ENCODE results near the gene WNT3A. TPM values are rescaled to one million over a fixed set of nuclear protein-coding genes. Genes with fewer than 3 reads are reported as not detected.

Gene WNT3A
- total RNA-seq, 3 donors from 2014 or later = 0.29 TPM; not detected in 2

DNA sequence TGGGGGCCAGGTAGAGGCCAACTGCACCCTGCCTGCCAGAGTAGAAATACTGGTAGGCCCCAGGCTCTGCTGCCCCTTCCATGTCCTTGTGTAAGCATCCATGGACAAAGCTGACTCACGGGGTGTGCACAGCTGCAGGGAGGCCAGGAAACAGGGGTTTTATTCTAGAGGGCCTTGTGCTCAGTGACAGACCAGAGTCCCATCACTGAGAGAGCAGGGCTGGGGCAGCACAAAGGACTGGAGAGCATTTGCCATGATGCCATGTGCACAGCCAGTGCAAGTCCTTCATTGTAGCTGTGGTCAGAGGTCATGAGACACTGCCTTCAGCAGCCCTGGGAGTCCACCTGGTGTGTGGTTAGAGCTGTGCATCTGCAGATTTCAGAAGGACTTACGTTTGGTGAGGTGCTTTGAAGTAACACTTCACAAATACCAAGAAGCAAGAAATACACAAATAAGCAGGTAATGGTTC lies 83.8 kb downstream of the WNT3A start:
- no peaks in the 10 kb centered on the region for H3K36me3 ChIP-seq
- no peaks in the 10 kb centered on the region for H3K27me3 ChIP-seq
- H3K4me1 ChIP-seq = peaks cover 37 to 61% of the 10 kb centered on the region in 2 donors
- no peak for DNase-seq (ENCODE audit: low spot score in 2 of 2)
- intact Hi-C loops (cut with DNase I; ENCODE audit: low total_unique reads) = no loop called here
- H3K4me3 ChIP-seq = peak overlapping the region in 1 of 3 donors; percentile 41
- H3K9me3 ChIP-seq = peaks cover 5 to 9% of the 10 kb centered on the region in 2 donors
- H3K27ac ChIP-seq = no peak overlapping the region
- TF ChIP-seq, protein P1, sequence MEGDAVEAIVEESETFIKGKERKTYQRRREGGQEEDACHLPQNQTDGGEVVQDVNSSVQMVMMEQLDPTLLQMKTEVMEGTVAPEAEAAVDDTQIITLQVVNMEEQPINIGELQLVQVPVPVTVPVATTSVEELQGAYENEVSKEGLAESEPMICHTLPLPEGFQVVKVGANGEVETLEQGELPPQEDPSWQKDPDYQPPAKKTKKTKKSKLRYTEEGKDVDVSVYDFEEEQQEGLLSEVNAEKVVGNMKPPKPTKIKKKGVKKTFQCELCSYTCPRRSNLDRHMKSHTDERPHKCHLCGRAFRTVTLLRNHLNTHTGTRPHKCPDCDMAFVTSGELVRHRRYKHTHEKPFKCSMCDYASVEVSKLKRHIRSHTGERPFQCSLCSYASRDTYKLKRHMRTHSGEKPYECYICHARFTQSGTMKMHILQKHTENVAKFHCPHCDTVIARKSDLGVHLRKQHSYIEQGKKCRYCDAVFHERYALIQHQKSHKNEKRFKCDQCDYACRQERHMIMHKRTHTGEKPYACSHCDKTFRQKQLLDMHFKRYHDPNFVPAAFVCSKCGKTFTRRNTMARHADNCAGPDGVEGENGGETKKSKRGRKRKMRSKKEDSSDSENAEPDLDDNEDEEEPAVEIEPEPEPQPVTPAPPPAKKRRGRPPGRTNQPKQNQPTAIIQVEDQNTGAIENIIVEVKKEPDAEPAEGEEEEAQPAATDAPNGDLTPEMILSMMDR (IDR thresholded peaks at IDR 0.05) = no peak
- TF ChIP-seq POLR2A (IDR thresholded peaks at IDR 0.05) (no peak), POLR2AphosphoS5 (IDR thresholded peaks at IDR 0.05) (no peak)

DNA sequence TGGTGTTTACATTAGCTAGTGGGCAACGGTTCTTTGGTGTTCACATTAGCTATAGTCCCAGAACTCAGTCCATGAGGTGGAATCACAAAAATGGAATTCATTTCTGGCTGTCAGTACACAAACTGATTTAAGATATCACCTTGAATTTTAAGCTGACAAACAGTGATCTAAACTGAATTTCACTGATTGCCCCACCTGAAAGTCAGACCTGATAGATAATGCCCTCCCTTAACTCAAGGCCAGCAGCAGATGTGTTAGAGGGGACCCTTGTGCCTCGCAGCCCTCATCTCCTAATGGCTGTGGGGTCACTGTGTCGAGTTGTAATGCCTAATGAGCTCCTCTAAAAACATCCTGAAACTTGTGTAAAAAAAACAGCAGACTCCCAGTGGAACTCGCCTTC lies 84.3 kb downstream of the WNT3A start:
- H3K9me3 ChIP-seq = peaks cover 5 to 9% of the 10 kb centered on the region in 2 donors
- intact Hi-C loops (cut with DNase I; ENCODE audit: low total_unique reads) = no loop called here
- H3K27me3 ChIP-seq = no peaks in the 10 kb centered on the region
- no peaks in the 10 kb centered on the region for H3K36me3 ChIP-seq
- no peak overlapping the region for H3K27ac ChIP-seq
- H3K4me3 ChIP-seq = peak overlapping the region in 1 of 3 donors; percentile 41
- no peak for DNase-seq (ENCODE audit: low spot score in 2 of 2)
- TF ChIP-seq, protein P1 (IDR thresholded peaks at IDR 0.05) = no peak
- no peak for TF ChIP-seq POLR2A (IDR thresholded peaks at IDR 0.05)
- no peak for TF ChIP-seq POLR2AphosphoS5 (IDR thresholded peaks at IDR 0.05)
- H3K4me1 ChIP-seq = peaks cover 37 to 58% of the 10 kb centered on the region in 2 donors

DNA sequence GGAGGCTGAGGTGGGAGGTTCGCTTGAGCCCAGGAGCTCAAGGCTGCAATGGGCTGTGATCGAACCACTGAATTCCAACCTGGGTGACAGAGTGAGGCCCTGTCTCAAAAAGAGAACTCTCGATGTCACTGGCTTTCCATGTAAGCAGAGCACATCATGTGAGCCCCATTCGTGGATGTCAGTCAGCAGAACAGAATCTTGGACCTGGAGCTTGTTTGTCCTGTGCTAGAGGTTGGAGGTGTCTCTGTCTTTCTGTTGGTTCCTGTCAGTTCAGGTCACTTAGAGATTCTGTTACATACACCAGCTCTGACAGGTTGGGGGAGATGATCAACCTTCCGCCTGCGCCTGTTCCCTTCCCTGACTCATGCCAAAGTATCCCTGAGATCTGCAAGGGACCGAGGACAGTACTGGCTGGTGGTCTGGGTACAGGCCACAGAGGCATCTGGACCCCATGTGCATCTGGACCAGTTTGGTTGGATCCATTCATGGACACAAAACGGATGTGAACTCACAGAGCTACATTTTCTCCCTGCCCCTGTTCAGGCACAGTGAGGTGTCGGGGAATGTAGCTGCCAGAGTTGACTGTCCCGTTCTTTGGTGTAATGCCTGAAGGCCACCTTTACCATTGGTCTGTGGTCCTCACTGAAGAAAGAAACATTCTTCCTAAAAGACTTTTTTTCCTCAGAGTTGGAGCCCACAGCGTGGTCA lies 85.7 kb downstream of the WNT3A start:
- no peak for DNase-seq (ENCODE audit: low spot score in 2 of 2)
- Histone ChIP-seq H3K4me1 (peaks cover 32 to 49% of the 10 kb centered on the region in 2 donors), H3K4me3 (no peak overlapping the region), H3K36me3 (no peaks in the 10 kb centered on the region), H3K9me3 (peaks cover 5 to 9% of the 10 kb centered on the region in 2 donors), H3K27me3 (no peaks in the 10 kb centered on the region), H3K27ac (no peak overlapping the region)
- TF ChIP-seq POLR2AphosphoS5 (IDR thresholded peaks at IDR 0.05) (no peak), POLR2A (IDR thresholded peaks at IDR 0.05) (no peak)
- TF ChIP-seq, protein P1 (IDR thresholded peaks at IDR 0.05) = no peak
- intact Hi-C loops (cut with DNase I; ENCODE audit: low total_unique reads) = no loop called here

DNA sequence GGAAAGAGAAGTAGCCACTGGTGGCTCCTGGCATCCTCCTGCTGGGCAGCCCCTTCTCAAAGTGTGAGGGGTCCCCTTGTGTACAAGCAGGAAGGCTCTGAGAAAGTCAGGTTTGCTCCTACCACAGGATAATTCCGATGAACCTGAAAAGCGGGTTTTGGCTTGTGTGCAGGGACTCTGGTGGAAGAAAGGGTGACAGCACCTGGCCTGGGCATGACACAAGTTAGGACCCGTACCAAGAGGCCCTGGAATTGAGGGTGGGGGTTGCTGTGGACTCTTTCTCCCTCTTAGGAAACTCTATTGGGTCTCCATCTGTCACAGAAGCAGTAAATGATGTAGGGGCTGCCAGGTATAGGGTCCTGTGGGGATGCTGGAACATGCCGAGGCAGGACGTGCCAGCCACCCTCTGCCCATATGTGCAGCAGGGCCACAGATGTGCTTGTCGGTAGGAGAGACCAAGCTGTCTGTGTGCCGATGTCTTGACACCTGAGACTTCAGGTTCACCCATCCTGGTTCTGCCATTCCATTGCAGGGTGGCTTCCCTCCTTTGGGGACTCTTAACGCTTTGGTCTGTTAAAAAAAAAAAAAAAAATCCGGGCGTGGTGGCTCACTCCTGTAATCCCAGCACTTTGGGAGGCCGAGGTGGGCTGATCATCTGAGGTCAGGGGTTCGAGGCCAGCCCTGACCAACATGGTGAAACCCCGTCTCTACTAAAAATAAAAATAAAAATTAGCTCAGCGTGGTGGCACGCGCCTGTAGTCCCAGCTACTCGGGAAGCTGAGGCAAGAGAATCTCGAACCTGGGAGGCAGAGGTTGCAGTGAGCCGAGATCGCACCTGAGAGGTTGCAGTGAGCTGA lies 86.5 kb downstream of the WNT3A start:
- peak in 1 of 2 donors; percentile 13 for DNase-seq (ENCODE audit: low spot score in 2 of 2)
- Histone ChIP-seq H3K27me3 (no peaks in the 10 kb centered on the region), H3K9me3 (peaks cover 5 to 9% of the 10 kb centered on the region in 2 donors), H3K4me3 (no peak overlapping the region), H3K36me3 (peaks cover 4% of the 10 kb centered on the region), H3K4me1 (peaks cover 25 to 44% of the 10 kb centered on the region in 2 donors), H3K27ac (no peak overlapping the region)
- intact Hi-C loops (cut with DNase I; ENCODE audit: low total_unique reads) = no loop called here
- TF ChIP-seq, protein P1 (IDR thresholded peaks at IDR 0.05) = no peak
- no peak for TF ChIP-seq POLR2AphosphoS5 (IDR thresholded peaks at IDR 0.05)
- TF ChIP-seq POLR2A (IDR thresholded peaks at IDR 0.05) = no peak

Data from breast epithelium (tissue), 4 donors.